Activated CD8-positive, alpha-beta memory T cell treated with anti-CD3 and anti-CD28 coated beads, Interleukin-2, amount 50 U/mL, for 24 hours (primary cell): Measurements from ENCODE around the gene FIGN.

Experiments
- DNase-seq: peaks from one replicate; pipeline ENCODE4 v3.0.0-alpha.2; 2020; ENCODE audit errors: extremely low read depth

FIGN gene

GRCh38 chr2:163558251-163559021 lies 177.4 kb downstream of the FIGN start:
- no peak for DNase-seq

- DNase-seq = no peak
Measured at GRCh38 chr2:163556511-163556910, 179.3 kb downstream of the FIGN start.

GRCh38 chr2:163554864-163555263 lies 180.9 kb downstream of the FIGN start:
- DNase-seq = no peak

GRCh38 chr2:163553601-163554000 lies 182.2 kb downstream of the FIGN start:
- no peak for DNase-seq

- DNase-seq = no peak
Measured at GRCh38 chr2:163552758-163553157, 183.1 kb downstream of the FIGN start.

GRCh38 chr2:163551616-163552373 lies 184.0 kb downstream of the FIGN start:
- no peak for DNase-seq

- DNase-seq = no peak
Measured at GRCh38 chr2:163548970-163549369, 186.8 kb downstream of the FIGN start.
